DMS153 treated with DMSO at 0.1 percent for 48 hours (cell line): Measurements from ENCODE around the gene SPINK9.
"Not testable (repeated sequence)": the region's sequence is repeated elsewhere in the genome, so short reads cannot be mapped to it uniquely, and the experiment has no call there.

Experiments
- DNase-seq: peaks from one replicate; lab custom pipeline; 2025; ENCODE audit not compliant: unreplicated experiment; lab: John Stamatoyannopoulos, UW

Gene SPINK9

GRCh38 chr5:148335259-148335658, at the start of gene SPINK9:
Gene SPINK9 (plus strand): TSS chr5:148335559. CDS start chr5:148335614, 55 bp downstream.
- no peak for DNase-seq

GRCh38 chr5:148290271-148291195, 44.8 kb upstream of the SPINK9 start:
- no peak for DNase-seq

GRCh38 chr5:148297731-148298130, 37.6 kb upstream of the SPINK9 start:
- no peak for DNase-seq

GRCh38 chr5:148306446-148306845, 28.9 kb upstream of the SPINK9 start:
- no peak for DNase-seq

- DNase-seq: no peak
Observed at GRCh38 chr5:148309019-148309418, 26.3 kb upstream of the SPINK9 start.

- DNase-seq: no peak
Observed at GRCh38 chr5:148309746-148310145, 25.6 kb upstream of the SPINK9 start.

- no peak for DNase-seq
Observed at GRCh38 chr5:148311484-148311883, 23.9 kb upstream of the SPINK9 start.

- no peak for DNase-seq
Observed at GRCh38 chr5:148312153-148312552, 23.2 kb upstream of the SPINK9 start, which contains the start of gene SPINK7. Gene SPINK7 (plus strand): TSS chr5:148312423. CDS start chr5:148312484, 61 bp downstream.

GRCh38 chr5:148314187-148314586, 21.2 kb upstream of the SPINK9 start:
- no peak for DNase-seq

- DNase-seq: no peak
Observed at GRCh38 chr5:148314731-148315130, 20.6 kb upstream of the SPINK9 start.

- not testable (repeated sequence) for DNase-seq
Observed at GRCh38 chr5:148320011-148320963, 15.1 kb upstream of the SPINK9 start.

- DNase-seq: no peak
Observed at GRCh38 chr5:148333262-148333849, 2.0 kb upstream of the SPINK9 start.

- no peak for DNase-seq
Observed at GRCh38 chr5:148336704-148337435, 1.5 kb downstream of the SPINK9 start.

- no peak for DNase-seq
Observed at GRCh38 chr5:148342371-148343045, 7.1 kb downstream of the SPINK9 start.

GRCh38 chr5:148343046-148343407, 7.7 kb downstream of the SPINK9 start:
- no peak for DNase-seq

- no peak for DNase-seq
Observed at GRCh38 chr5:148343603-148344487, 8.5 kb downstream of the SPINK9 start.

GRCh38 chr5:148347706-148348105, 12.3 kb downstream of the SPINK9 start:
- no peak for DNase-seq

- DNase-seq: no peak
Observed at GRCh38 chr5:148352696-148353095, 17.3 kb downstream of the SPINK9 start.

GRCh38 chr5:148353634-148354033, 18.3 kb downstream of the SPINK9 start:
- DNase-seq: no peak
